Testis (tissue), 3 donors: ENCODE data around the gene EPS8L2. TPM values are rescaled to one million over a fixed set of nuclear protein-coding genes. Genes with fewer than 3 reads are reported as not detected.

Experiments
- DNase-seq: peaks from one replicate; pipeline ENCODE4 v3.0.0-alpha.2; 2019
- H3K27ac ChIP-seq, 2 donors: fragments of 200-600 bp; sonication (generic); one replicate each; pipeline ENCODE4 v1.5.1; 2019
- H3K27me3 ChIP-seq: fragments of 200-600 bp; sonication (generic); one replicate; pipeline ENCODE4 v1.5.1; 2019
- H3K36me3 ChIP-seq: fragments of 200-600 bp; sonication (generic); one replicate; pipeline ENCODE4 v1.5.1; 2017; ENCODE audit warnings: low read depth; ENCODE audit errors: missing control alignments
- H3K4me1 ChIP-seq: fragments of 200-600 bp; sonication (generic); one replicate; pipeline ENCODE4 v1.5.1; 2019
- H3K4me3 ChIP-seq, 2 donors: fragments of 200-600 bp; sonication (generic); one replicate each; pipeline ENCODE4 v1.5.1; 2017 to 2019
- H3K9me3 ChIP-seq: fragments of 200-600 bp; sonication (generic); one replicate; pipeline ENCODE4 v1.5.1; 2017
- POLR2A ChIP-seq: fragments of 450-650 bp; IDR thresholded peaks from one replicate; pipeline ENCODE4 v1.6.1; 2017; ENCODE audit warnings: antibody characterized with exemption, mild to moderate bottlenecking, moderate library complexity
- WGBS, 2 donors: methylation state at CpG; one replicate each; pipeline ENCODE4 v1.1.5; 2018; 5-methylcytosine and 5-hydroxymethylcytosine counted together
- intact Hi-C: fragments of 100-400 bp; cut with DNase I; formaldehyde crosslinking; loops from one replicate; pipeline ENCODE4 v1.15.1; 2023; ENCODE audit warnings: low total_unique reads
- polyA plus RNA-seq: library from polyadenylated mRNA; stranded (reverse); fragments of 350-450 nt; fragmentation: Illumina TruSeq; extraction: RNeasy Lipid Tissue Mini Kit (QIAGEN cat#74804); gene quantifications from one replicate; pipeline ENCODE4 v1.2.3, GENCODE V29; 2014; ENCODE audit warnings: low read depth, low replicate concordance; ENCODE audit not compliant: insufficient read depth
- total RNA-seq, 2 donors: library from RNA; depleted of rRNA; stranded (reverse); fragments of >200 nt; gene quantifications; one replicate each; pipeline ENCODE4 v1.2.3, GENCODE V29; 2016
- TF ChIP-seq, protein P1 (sequence below), 3 experiments: fragments of 450-650 bp in 2 of 3; fragments of 200-600 bp in 1 of 3; sonication (generic) in 1 of 3; IDR thresholded peaks; one replicate each; pipeline ENCODE4 v1.5.1; 2016 to 2019; ENCODE audit warnings: antibody characterized with exemption in 3 of 3, mild to moderate bottlenecking in 2 of 3, moderate library complexity in 1 of 3

Gene EPS8L2
- total and polyA plus RNA-seq, 3 donors from 2014 or later, result 14.3 to 29.1 (median 27.3) TPM

DNA sequence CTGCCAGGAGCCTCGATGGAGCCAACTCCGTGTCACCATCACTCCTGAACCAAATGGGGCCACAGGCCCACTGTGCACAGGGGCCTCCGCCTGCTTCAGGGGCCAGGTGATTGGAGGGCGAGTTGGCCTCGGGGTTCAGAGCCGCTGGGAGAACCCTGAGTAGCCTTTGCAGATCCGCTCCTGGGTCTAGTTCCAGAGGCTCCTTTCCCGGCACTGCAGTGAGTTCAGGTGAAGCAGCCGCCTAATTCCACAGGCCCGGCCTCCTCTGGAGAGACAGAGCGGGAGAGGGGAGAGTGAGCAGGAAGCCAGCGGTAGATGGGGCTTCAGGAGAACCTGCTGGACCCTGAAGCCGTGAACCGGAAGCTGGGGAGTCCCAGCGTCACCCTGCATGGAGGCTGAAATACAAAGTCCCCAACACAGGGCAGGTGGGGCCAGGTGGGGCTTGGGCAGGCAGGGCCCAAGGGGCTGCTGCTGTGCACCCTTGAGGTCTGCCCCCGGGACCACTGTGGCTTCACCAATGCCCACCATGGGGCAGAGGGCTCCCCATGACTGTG, 46.4 kb upstream of the EPS8L2 start:
- H3K27me3 ChIP-seq, result no peaks in the 10 kb centered on the region
- whole genome bisulfite sequencing, 2 donors, result 85 to 93% methylated on average over 5 to 16 of the region's 16 CpGs
- no peaks in the 10 kb centered on the region for H3K36me3 ChIP-seq
- no peak overlapping the region for H3K4me3 ChIP-seq
- intact Hi-C loops, result no loop called here
- no peaks in the 10 kb centered on the region for H3K9me3 ChIP-seq
- no peak overlapping the region for H3K27ac ChIP-seq
- no peak for TF ChIP-seq POLR2A
- TF ChIP-seq, protein P1, sequence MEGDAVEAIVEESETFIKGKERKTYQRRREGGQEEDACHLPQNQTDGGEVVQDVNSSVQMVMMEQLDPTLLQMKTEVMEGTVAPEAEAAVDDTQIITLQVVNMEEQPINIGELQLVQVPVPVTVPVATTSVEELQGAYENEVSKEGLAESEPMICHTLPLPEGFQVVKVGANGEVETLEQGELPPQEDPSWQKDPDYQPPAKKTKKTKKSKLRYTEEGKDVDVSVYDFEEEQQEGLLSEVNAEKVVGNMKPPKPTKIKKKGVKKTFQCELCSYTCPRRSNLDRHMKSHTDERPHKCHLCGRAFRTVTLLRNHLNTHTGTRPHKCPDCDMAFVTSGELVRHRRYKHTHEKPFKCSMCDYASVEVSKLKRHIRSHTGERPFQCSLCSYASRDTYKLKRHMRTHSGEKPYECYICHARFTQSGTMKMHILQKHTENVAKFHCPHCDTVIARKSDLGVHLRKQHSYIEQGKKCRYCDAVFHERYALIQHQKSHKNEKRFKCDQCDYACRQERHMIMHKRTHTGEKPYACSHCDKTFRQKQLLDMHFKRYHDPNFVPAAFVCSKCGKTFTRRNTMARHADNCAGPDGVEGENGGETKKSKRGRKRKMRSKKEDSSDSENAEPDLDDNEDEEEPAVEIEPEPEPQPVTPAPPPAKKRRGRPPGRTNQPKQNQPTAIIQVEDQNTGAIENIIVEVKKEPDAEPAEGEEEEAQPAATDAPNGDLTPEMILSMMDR (IDR thresholded peaks at IDR 0.05), result no peak
- peaks cover 5% of the 10 kb centered on the region for H3K4me1 ChIP-seq
- DNase-seq, result no peak

DNA sequence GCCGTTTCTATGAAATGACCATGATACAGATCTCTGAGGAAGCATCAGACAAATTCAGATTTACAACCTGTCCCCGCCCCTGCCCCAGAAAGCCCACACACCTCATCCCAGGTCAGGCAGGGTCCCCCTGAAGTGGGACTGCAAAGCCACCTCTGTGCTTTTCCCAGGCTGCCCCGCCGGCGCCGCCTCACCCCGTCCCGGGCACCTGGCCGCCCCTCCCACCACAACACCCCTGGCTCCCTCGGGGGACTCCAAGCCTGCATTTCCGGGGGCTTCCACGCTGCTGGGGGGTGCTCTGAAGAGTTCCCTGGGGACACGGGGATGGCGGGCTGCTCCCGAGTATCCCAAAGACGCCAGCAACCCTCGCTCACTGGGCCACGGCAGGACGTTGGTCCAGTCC, 45.8 kb upstream of the EPS8L2 start:
- no peaks in the 10 kb centered on the region for H3K9me3 ChIP-seq
- WGBS, 2 donors, result 92 to 95% methylated on average over 9 to 19 of the region's 19 CpGs
- H3K27me3 ChIP-seq, result no peaks in the 10 kb centered on the region
- no peak overlapping the region for H3K27ac ChIP-seq
- intact Hi-C loops, result no loop called here
- TF ChIP-seq, protein P1 (IDR thresholded peaks at IDR 0.05), result no peak
- no peak for TF ChIP-seq POLR2A
- H3K4me3 ChIP-seq, result no peak overlapping the region
- no peak for DNase-seq
- H3K36me3 ChIP-seq, result no peaks in the 10 kb centered on the region
- peaks cover 5% of the 10 kb centered on the region for H3K4me1 ChIP-seq

DNA sequence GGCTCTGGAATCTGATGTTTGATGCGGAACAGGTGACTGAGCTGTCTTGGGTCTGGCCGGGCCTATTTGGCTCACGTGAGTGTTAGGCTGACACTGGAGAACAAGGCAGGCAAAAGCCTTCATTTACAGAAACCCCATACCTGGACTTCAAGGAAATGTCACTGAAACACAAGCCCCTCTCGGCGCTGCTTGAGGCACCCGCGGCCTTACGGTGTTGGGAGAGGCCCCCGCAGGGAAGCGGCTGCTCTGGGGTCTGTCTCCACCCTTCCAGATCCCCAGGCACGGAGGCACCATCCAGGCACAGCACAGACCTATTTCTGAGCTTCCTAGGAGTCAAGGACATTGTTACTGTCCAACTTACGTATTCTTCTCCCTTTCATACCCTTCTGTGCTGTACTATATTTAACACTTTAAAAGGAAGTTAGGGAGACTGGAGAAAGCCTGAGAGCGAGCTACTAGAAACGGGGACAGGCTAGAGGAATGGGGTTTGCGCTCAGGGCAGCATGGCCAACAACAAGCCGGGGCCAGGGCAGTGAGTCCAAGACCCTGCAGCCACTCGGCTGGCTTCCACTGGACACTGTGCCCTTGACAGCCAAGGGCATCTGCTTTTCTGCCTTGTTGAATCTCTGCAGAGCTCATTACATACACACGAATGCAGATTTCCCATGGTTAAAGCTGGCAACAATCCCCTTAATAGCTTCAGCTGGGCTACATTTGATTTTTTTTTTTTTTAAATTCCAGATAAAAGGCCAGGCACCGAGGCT, 45.2 kb upstream of the EPS8L2 start:
- H3K27me3 ChIP-seq, result no peaks in the 10 kb centered on the region
- TF ChIP-seq, protein P1 (IDR thresholded peaks at IDR 0.05), result no peak
- TF ChIP-seq POLR2A, result no peak
- DNase-seq, result no peak
- no peaks in the 10 kb centered on the region for H3K9me3 ChIP-seq
- no peaks in the 10 kb centered on the region for H3K36me3 ChIP-seq
- intact Hi-C loops, result no loop called here
- H3K27ac ChIP-seq, result no peak overlapping the region
- 72 to 82% methylated on average over 19 of the region's 19 CpGs for WGBS, 2 donors
- peaks cover 10% of the 10 kb centered on the region for H3K4me1 ChIP-seq
- H3K4me3 ChIP-seq, result no peak overlapping the region

DNA sequence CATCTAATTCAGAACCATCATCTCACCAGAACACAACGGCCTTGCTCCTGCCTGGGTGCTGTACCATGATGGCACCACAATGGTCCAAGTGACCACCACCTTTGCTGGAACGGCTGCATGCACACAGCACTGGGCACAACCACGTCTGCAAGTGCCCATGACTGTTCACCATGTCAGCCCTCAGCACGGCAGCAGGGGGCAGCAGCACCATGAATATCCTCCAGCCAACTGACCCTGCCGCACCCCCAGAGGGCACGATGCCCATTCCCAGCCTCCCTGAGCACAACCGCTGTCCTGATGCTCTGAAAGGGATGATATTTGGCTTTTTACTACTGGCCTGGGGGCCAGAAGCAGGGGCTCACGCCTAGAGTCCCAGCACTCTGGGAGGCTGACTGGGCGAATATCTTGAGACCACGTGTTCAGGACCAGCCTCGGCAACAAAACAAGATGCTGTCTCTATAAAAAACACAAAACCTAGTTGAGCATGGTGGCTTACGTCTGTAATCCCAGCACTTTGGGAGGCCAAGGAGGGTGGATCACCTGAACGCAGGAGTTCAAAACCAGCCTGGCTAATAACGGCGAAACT, 43.2 kb upstream of the EPS8L2 start:
- intact Hi-C loops, result no loop called here
- H3K9me3 ChIP-seq, result no peaks in the 10 kb centered on the region
- H3K36me3 ChIP-seq, result no peaks in the 10 kb centered on the region
- no peak overlapping the region for H3K27ac ChIP-seq
- WGBS, 2 donors, result 60 to 91% methylated on average over 5 to 15 of the region's 15 CpGs
- no peak overlapping the region for H3K4me3 ChIP-seq
- peak; percentile 82 for DNase-seq
- H3K4me1 ChIP-seq, result peaks cover 15% of the 10 kb centered on the region
- H3K27me3 ChIP-seq, result no peaks in the 10 kb centered on the region
- TF ChIP-seq POLR2A, result no peak
- TF ChIP-seq, protein P1 (IDR thresholded peaks at IDR 0.05), result peak; percentile 66 to 82 (median 75)
